ENCODE data around the gene CETN3. TPM values are rescaled to one million over a fixed set of nuclear protein-coding genes. Genes with fewer than 3 reads are reported as not detected.

CETN3 gene
- total RNA-seq, 1 experiment from 2014 or later, result 42.8 TPM

DNA sequence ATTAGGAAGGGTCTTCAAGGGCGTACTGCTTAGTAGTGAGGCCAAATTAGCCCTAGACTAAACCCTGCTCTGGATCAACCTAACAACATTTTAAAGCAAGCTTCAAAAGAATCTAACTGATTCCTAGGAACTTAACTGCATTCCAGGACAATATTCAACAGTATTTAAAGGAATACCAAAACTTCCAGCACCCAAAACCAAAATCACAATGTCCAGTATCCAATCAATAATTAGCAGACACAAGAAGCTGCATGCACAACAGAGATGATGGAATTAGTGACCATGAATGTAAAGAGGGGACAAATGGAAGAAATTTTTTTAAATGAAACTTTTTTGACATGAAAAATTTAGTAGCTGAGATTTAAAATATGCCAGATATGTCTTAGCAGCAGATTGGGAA is 53.9 kb downstream of the CETN3 start:
- Histone ChIP-seq H3K27ac (ENCODE audit: low read depth, low read length) (no peak overlapping the region), H4K20me1 (ENCODE audit: insufficient read depth) (no peaks in the 10 kb centered on the region), H3K9me3 (ENCODE audit: control insufficient read depth in 1 of 2, insufficient read depth in 1 of 2, low read depth in 1 of 2, low read length in 2 of 2) (no peaks in the 10 kb centered on the region), H3K4me2 (ENCODE audit: low read length) (no peak overlapping the region), H3K4me1 (ENCODE audit: control insufficient read depth in 1 of 2, insufficient read depth in 2 of 2, low read length in 2 of 2) (no peaks in the 10 kb centered on the region), H3K27me3 (ENCODE audit: insufficient read depth, low read length) (no peaks in the 10 kb centered on the region), H2AFZ (ENCODE audit: low read depth, low read length, poor library complexity, severe bottlenecking) (no peak overlapping the region), H3K9ac (ENCODE audit: low read length) (no peak overlapping the region), H3K9me2 (ENCODE audit: insufficient read depth) (no peaks in the 10 kb centered on the region), H3K4me3 (replicated peaks in 1 of 2; ENCODE audit: low read depth in 1 of 2, low read length in 2 of 2) (no peak overlapping the region), H3K79me2 (ENCODE audit: insufficient read depth, low read length) (no peaks in the 10 kb centered on the region), H3K36me3 (ENCODE audit: control insufficient read depth in 1 of 2, insufficient read depth in 2 of 2, low read length in 2 of 2) (no peaks in the 10 kb centered on the region)
- no peak for DNase-seq (ENCODE audit: low read depth, low spot score)
- intact Hi-C loops (cut with micrococcal nuclease), result no loop called here
- no peak for ATAC-seq
- ChIA-PET RAD21 (ENCODE audit: low non-redundant PET in 1 of 2, low total read pairs in 2 of 2, uncharacterized antibody in 2 of 2, unreplicated experiment in 2 of 2) (no interaction called here), POLR2A (no interaction called here), CTCF (no interaction called here)
- TF ChIP-seq, protein P1, sequence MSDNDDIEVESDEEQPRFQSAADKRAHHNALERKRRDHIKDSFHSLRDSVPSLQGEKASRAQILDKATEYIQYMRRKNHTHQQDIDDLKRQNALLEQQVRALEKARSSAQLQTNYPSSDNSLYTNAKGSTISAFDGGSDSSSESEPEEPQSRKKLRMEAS (IDR thresholded peaks at IDR 0.05), result no peak
- TF ChIP-seq POLR2A (IDR thresholded peaks at IDR 0.05; ENCODE audit: borderline replicate concordance, extremely low read depth, insufficient read depth, insufficient read length) (no peak), POLR2AphosphoS5 (IDR thresholded peaks at IDR 0.05; ENCODE audit: low read depth, low read length) (no peak), ZNF274 (IDR thresholded peaks at IDR 0.05; ENCODE audit: low read depth, low read length) (no peak), ELF1 (IDR thresholded peaks at IDR 0.05; ENCODE audit: borderline replicate concordance, low read depth) (no peak), CBX3 (IDR thresholded peaks at IDR 0.05; ENCODE audit: low read depth) (no peak), SP1 (IDR thresholded peaks at IDR 0.05; ENCODE audit: low read depth) (no peak), EGR1 (IDR thresholded peaks at IDR 0.05; ENCODE audit: low read depth) (no peak), SRF (IDR thresholded peaks at IDR 0.05; ENCODE audit: low read depth) (no peak)
- TF ChIP-seq, protein P2, sequence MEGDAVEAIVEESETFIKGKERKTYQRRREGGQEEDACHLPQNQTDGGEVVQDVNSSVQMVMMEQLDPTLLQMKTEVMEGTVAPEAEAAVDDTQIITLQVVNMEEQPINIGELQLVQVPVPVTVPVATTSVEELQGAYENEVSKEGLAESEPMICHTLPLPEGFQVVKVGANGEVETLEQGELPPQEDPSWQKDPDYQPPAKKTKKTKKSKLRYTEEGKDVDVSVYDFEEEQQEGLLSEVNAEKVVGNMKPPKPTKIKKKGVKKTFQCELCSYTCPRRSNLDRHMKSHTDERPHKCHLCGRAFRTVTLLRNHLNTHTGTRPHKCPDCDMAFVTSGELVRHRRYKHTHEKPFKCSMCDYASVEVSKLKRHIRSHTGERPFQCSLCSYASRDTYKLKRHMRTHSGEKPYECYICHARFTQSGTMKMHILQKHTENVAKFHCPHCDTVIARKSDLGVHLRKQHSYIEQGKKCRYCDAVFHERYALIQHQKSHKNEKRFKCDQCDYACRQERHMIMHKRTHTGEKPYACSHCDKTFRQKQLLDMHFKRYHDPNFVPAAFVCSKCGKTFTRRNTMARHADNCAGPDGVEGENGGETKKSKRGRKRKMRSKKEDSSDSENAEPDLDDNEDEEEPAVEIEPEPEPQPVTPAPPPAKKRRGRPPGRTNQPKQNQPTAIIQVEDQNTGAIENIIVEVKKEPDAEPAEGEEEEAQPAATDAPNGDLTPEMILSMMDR (IDR thresholded peaks at IDR 0.05 in 2 of 3, conservative IDR thresholded peaks at IDR 0.05 in 1 of 3; ENCODE audit: borderline replicate concordance in 1 of 3, insufficient read depth in 1 of 3, low read depth in 2 of 3, low read length in 2 of 3), result no peak
- TF ChIP-seq, protein P3, sequence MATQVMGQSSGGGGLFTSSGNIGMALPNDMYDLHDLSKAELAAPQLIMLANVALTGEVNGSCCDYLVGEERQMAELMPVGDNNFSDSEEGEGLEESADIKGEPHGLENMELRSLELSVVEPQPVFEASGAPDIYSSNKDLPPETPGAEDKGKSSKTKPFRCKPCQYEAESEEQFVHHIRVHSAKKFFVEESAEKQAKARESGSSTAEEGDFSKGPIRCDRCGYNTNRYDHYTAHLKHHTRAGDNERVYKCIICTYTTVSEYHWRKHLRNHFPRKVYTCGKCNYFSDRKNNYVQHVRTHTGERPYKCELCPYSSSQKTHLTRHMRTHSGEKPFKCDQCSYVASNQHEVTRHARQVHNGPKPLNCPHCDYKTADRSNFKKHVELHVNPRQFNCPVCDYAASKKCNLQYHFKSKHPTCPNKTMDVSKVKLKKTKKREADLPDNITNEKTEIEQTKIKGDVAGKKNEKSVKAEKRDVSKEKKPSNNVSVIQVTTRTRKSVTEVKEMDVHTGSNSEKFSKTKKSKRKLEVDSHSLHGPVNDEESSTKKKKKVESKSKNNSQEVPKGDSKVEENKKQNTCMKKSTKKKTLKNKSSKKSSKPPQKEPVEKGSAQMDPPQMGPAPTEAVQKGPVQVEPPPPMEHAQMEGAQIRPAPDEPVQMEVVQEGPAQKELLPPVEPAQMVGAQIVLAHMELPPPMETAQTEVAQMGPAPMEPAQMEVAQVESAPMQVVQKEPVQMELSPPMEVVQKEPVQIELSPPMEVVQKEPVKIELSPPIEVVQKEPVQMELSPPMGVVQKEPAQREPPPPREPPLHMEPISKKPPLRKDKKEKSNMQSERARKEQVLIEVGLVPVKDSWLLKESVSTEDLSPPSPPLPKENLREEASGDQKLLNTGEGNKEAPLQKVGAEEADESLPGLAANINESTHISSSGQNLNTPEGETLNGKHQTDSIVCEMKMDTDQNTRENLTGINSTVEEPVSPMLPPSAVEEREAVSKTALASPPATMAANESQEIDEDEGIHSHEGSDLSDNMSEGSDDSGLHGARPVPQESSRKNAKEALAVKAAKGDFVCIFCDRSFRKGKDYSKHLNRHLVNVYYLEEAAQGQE (IDR thresholded peaks at IDR 0.05; ENCODE audit: low read depth), result no peak
- BruUV-seq (replicated peaks), result no TSS peak
